GM10248 (cell line): Measurements from ENCODE around the gene HPCA.

Source experiments
- CTCF ChIA-PET: fragments of 300-600 bp; sonication (Branson Sonifier 250); formaldehyde crosslinking; extraction: SDS; loops from one replicate; lab custom pipeline; 2021; ENCODE audit warnings: antibody characterized with exemption; lab: Yijun Ruan, JAX
- POLR2A ChIA-PET: fragments of 350-650 bp; sonication (Branson Sonifier 250); formaldehyde crosslinking; extraction: SDS; loops from one replicate; lab custom pipeline; 2020; ENCODE audit warnings: antibody characterized with exemption; lab: Yijun Ruan, JAX
- DNase-seq: peaks from one replicate; pipeline ENCODE4 v3.0.0; 2012; ENCODE audit errors: extremely low spot score
- TF ChIP-seq, protein P1 (sequence below): IDR thresholded peaks from 2 replicates; pipeline ENCODE4 v1.5.1; 2012; ENCODE audit warnings: mild to moderate bottlenecking, low read depth; ENCODE audit errors: extremely low read depth, missing control alignments, control extremely low read depth

Gene HPCA

DNA sequence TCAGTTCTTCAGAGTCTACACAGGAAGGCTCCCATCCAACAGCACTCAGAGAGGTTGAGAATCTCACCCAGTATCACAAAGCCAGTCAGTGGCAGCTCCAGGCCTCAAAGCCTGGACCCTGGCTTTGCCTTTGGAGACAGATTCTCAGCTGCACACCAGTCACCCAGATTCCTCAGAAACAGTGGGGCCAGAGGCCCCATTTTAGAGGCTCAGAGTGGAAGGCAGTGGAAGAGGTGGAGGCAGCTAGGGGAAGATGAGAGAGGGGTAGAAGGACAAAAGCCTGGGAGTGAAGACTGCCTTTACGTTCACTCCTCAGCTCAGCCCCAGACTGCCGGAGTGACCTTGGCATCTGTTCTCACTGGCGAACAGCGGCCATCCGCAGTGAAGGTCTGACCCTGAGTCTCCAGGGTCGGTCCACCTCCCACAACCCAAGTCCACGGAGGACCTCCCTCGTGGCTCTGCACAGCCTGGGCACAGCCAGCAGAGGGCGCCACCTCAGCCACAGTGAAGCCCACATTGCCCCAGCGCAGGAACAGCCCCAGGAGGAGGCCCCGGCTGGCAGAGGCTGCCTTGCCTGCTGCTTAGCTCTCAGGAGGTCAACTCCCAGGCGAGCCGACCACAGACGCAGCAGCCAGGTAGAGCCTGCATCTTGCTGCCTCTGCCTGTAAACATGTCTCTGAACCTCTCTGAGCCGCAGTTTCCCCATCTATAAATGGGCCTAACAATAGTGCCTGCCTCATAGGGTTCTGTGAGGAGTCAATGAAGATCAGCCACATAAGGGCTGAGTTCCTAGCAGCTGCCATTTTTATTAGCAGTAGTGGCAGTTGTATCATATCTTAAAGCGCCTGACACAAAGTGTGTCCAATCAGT lies 9.7 kb upstream of the HPCA start:
- CTCF ChIA-PET = interaction anchor here (0.6 to 7.0 kb wide), 29 partner anchors 10 to 475 kb away, joined by 3 to 55 read pairs (median 6); partner anchors contain the start of genes AZIN2 and HPCA
- POLR2A ChIA-PET = interaction anchor here (0.7 kb wide), 2 partner anchors 196 to 541 kb away, joined by 3 to 6 read pairs; no protein-coding TSS in a partner anchor

GRCh38 chr1:32877211-32878110 lies 8.8 kb upstream of the HPCA start:
- DNase-seq = no peak
- POLR2A ChIA-PET = no interaction called here
- CTCF ChIA-PET = interaction anchor here (0.9 to 7.0 kb wide), 17 partner anchors 9 to 357 kb away, joined by 3 to 55 read pairs (median 11); partner anchors contain the start of genes AZIN2 and HPCA
- TF ChIP-seq, protein P1, sequence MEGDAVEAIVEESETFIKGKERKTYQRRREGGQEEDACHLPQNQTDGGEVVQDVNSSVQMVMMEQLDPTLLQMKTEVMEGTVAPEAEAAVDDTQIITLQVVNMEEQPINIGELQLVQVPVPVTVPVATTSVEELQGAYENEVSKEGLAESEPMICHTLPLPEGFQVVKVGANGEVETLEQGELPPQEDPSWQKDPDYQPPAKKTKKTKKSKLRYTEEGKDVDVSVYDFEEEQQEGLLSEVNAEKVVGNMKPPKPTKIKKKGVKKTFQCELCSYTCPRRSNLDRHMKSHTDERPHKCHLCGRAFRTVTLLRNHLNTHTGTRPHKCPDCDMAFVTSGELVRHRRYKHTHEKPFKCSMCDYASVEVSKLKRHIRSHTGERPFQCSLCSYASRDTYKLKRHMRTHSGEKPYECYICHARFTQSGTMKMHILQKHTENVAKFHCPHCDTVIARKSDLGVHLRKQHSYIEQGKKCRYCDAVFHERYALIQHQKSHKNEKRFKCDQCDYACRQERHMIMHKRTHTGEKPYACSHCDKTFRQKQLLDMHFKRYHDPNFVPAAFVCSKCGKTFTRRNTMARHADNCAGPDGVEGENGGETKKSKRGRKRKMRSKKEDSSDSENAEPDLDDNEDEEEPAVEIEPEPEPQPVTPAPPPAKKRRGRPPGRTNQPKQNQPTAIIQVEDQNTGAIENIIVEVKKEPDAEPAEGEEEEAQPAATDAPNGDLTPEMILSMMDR = no peak

More for the DNA sequence above, 9.7 kb upstream of the HPCA start:
- peak; percentile 80 for DNase-seq
- TF ChIP-seq, protein P1 = peak; percentile 89

DNA sequence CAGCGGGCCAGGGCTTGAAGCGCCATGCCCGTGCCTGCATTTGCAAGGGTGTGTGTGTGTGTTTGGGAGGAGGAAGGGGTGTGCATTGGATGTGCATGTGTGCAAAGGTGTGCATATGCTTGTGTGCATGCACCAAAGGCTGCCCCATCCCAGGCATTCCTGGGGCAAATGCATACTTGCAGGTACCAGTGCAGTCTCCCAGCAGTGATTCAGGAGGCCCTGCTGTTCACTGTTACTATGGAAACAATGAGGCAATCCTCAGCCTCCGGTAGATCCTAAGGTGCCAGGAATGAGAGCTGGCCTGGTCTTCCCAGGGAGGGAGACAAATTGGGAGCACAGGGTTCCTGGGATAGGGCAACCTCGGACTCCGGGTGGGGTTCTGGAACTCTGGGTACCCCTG lies 8.1 kb upstream of the HPCA start:
- ChIA-PET POLR2A (no interaction called here), CTCF (interaction anchor here (0.8 to 1.5 kb wide), 5 partner anchors 11 to 208 kb away, joined by 3 to 6 read pairs (median 4); no protein-coding TSS in a partner anchor)
- TF ChIP-seq, protein P1 = no peak
- DNase-seq = no peak

GRCh38 chr1:32878637-32879041 lies 7.7 kb upstream of the HPCA start:
- TF ChIP-seq, protein P1 = no peak
- DNase-seq = no peak
- ChIA-PET CTCF (interaction anchor here (0.8 to 1.5 kb wide), 5 partner anchors 11 to 207 kb away, joined by 3 to 6 read pairs (median 4); no protein-coding TSS in a partner anchor), POLR2A (no interaction called here)

DNA sequence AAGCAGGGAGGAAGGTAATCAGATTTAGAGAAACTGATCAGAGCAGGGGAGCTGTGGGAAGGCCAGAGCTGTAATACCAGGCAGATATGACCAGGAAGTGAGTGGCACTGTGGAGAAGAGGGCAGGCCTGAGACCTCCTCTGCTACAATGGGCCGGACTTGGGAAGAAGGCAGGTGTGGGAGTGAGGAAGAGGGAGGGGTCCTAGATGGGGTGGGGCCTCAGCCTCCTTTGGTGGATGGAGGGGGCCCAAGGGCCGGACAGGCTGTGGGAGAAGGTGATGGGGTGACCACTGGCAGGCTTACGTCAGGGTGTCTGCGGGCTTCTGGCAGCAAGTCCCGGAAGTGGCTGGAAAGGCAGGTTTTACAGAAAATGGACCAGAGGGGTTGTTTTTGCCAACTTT lies 5.0 kb upstream of the HPCA start:
- ChIA-PET CTCF (interaction anchor here (0.9 to 1.3 kb wide), 5 partner anchors 9 to 205 kb away, joined by 3 to 4 read pairs (median 3); no protein-coding TSS in a partner anchor), POLR2A (no interaction called here)
- DNase-seq = no peak
- TF ChIP-seq, protein P1 = no peak
